B cell (primary cell): ENCODE data around the gene NPSR1.

ENCODE experiments used
- EZH2 ChIP-seq: IDR thresholded peaks from 2 replicates; pipeline ENCODE4 v1.6.1; 2012; ENCODE audit warnings: borderline replicate concordance, low read depth, mild to moderate bottlenecking, moderate library complexity, low read length; ENCODE audit not compliant: insufficient read depth, poor library complexity, severe bottlenecking
- TF ChIP-seq, protein P1 (sequence below): fragments of 200-600 bp; IDR thresholded peaks from one replicate; pipeline ENCODE4 v1.8.0; 2022; ENCODE audit warnings: antibody characterized with exemption, mild to moderate bottlenecking

GRCh38 chr7:34841326-34841725 is 183.3 kb downstream of the NPSR1 start:
- TF ChIP-seq, protein P1, sequence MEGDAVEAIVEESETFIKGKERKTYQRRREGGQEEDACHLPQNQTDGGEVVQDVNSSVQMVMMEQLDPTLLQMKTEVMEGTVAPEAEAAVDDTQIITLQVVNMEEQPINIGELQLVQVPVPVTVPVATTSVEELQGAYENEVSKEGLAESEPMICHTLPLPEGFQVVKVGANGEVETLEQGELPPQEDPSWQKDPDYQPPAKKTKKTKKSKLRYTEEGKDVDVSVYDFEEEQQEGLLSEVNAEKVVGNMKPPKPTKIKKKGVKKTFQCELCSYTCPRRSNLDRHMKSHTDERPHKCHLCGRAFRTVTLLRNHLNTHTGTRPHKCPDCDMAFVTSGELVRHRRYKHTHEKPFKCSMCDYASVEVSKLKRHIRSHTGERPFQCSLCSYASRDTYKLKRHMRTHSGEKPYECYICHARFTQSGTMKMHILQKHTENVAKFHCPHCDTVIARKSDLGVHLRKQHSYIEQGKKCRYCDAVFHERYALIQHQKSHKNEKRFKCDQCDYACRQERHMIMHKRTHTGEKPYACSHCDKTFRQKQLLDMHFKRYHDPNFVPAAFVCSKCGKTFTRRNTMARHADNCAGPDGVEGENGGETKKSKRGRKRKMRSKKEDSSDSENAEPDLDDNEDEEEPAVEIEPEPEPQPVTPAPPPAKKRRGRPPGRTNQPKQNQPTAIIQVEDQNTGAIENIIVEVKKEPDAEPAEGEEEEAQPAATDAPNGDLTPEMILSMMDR = no peak
- TF ChIP-seq EZH2 = no peak
